Activated CD4-positive, alpha-beta T cell treated with anti-CD3 and anti-CD28 coated beads for 4 hours (primary cell): ENCODE measurements around the gene CSNK1E.

Experiments
- DNase-seq, 2 donors: peaks; one replicate each; pipeline ENCODE4 v3.0.0-alpha.2; 2020

CSNK1E gene

GRCh38 chr22:38271927-38272372, 45.3 kb downstream of the CSNK1E start:
- DNase-seq = no peak

DNA sequence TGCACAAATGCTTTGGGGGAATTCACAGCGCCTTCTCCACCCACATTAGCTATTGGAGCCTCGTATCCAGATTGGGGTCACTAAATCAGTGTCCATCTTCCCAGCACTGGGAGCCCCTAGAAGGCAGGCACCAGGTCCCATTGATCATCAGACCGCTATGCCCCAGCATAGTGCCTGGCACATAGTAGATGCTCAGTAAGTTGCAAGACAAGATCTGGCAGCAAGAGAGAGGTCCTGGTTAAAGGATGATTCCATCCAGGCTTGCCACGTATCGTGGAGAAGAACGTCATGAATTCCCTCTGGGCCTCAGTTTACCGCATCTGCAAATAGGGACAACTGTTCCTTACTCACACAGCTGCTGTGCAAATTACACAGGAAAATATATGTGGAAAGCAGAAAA, 46.1 kb downstream of the CSNK1E start:
- no peak for DNase-seq

GRCh38 chr22:38270091-38270992, 46.9 kb downstream of the CSNK1E start:
- DNase-seq = no peak

DNA sequence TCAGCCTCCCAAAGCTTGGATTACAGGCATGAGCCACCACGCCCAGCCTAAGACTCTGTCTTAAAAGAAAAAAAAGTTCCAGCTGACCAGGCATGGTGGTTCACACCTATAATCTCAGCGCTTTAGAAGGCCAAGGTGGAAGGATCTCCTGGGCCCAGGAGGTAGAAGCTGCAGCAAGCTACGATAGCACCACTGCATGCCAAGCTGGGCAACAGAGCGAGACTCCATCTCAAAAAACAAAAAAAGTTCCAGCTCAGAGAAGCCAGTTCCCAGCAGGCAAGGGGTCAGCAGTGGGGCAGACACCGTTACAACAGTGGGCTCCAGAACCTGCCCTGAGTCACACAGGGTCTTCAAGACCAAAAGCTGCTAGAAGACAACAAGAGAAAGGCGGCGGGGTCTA, 47.8 kb downstream of the CSNK1E start:
- DNase-seq = no peak

- DNase-seq = peak; percentile 34 to 43
Measured at GRCh38 chr22:38267086-38267485, 50.1 kb downstream of the CSNK1E start.

GRCh38 chr22:38266120-38266519, 51.1 kb downstream of the CSNK1E start:
- no peak for DNase-seq

- no peak for DNase-seq
Measured at GRCh38 chr22:38264322-38264843, 52.9 kb downstream of the CSNK1E start.

- peak; percentile 34 to 45 for DNase-seq
Measured at GRCh38 chr22:38262051-38262795, 55.0 kb downstream of the CSNK1E start.

GRCh38 chr22:38260761-38261681, 56.2 kb downstream of the CSNK1E start:
- no peak for DNase-seq

- no peak for DNase-seq
Measured at GRCh38 chr22:38259370-38259769, 57.9 kb downstream of the CSNK1E start.

- no peak for DNase-seq
Measured at GRCh38 chr22:38258895-38259294, 58.3 kb downstream of the CSNK1E start.

DNA sequence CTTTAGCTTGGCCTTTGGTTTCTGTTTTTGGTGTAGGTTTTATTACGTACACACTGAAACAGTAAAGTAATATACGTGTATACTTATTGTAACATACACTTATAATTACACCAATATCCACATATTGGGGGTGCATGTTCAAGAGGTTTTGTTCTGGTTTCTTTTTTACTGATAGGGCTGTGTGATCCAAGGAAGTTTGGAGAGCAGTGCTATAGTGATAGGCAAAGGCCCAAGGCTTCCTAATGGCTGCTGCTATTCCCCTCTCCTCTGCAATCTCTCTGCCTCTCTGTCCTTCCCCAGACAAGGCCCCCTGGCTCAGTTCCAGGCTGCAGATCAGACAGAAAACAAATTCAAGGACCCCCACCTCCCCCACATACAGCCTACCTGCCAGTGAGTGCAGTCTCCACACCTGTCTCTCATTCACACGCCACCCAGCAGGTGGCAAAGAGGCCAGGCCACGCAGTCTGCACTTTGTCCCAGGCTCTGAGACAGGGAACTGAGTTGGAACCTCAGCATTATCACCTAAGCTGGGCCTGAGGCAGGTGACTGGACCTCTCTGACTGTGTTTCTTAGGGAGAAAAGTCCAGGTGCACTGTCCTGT, 59.5 kb downstream of the CSNK1E start:
- no peak for DNase-seq

GRCh38 chr22:38257181-38257580, 60.1 kb downstream of the CSNK1E start:
- no peak for DNase-seq

DNA sequence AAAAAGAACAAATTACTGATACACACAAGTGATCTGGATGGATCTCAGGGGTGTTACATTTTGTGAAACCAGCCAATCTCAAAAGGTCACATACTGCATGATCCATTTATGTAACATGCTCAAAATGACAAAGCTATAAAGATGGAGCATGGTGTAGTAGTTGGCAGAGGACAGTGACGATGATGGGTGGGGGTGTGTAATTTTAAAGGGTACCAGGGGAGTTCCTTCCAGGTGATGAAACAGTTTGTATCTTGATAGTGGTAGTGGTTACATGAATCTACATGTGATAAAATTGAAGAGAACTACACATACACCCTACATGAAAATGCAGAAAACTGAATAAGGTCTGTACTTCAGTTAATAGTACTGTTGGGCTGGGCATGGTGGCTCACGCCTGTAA, 61.5 kb downstream of the CSNK1E start:
- no peak for DNase-seq

GRCh38 chr22:38251341-38251692, 65.9 kb downstream of the CSNK1E start:
- DNase-seq = no peak

GRCh38 chr22:38250643-38251340, 66.4 kb downstream of the CSNK1E start:
- no peak for DNase-seq

- no peak for DNase-seq
Measured at GRCh38 chr22:38249803-38250642, 67.2 kb downstream of the CSNK1E start.

DNA sequence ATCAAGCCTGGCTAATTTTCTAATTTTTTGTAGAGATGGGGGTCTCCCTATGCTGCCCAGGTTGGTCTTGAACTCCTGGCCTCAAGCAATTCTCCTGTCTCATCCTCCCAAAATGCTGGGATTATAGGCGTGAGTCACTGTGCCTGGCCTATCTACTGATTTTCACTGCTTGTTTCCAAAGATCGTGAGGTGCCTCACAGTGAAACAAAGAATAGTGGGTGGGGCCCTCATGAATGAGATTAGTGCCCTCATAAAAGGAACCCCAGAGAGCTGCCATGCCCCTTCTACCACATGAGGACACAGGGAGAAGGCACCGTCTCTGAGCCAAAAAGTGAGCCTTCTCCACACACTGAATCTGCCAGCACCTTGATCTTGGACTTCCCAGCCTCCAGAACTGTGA, 67.9 kb downstream of the CSNK1E start:
- DNase-seq = no peak

DNA sequence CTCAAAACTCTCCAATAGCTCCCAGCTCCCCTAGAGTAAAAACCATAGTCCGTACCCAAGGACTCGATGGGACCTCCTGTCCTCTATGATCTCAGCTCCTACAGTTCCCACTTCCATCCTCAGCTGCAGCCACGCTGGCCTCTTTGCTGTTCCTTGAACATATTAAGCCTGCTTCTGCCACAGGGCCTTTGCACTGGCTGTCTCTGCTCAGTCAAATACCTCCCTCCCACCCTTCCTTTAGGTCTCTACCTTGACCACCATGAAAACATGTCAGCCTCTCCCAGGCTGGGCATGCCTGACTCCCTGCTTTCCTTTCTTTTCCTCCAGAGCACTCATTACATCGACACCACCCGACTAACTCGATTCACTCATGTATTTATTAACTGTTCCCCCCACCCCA, 69.0 kb downstream of the CSNK1E start:
- DNase-seq = no peak

DNA sequence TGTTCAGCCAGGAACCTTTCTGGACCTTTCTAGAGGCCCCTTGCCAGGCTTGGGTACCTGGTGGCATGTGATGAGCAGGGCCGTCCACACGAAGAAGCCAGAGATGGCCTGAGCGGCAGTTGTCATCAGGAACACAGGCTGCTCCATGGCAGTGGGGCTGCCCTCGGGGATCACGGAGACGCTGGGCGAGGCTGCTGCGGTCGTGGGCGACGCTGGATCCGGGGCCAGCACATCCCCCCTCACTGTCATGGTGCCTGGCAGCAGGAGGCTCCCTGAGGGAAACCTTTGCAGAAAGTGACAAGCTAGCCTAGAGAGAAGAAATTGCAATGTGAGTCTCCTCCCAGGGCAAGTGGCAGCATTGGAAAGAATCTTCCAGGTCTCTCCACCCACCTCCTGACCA, 69.5 kb downstream of the CSNK1E start:
- DNase-seq = no peak

DNA sequence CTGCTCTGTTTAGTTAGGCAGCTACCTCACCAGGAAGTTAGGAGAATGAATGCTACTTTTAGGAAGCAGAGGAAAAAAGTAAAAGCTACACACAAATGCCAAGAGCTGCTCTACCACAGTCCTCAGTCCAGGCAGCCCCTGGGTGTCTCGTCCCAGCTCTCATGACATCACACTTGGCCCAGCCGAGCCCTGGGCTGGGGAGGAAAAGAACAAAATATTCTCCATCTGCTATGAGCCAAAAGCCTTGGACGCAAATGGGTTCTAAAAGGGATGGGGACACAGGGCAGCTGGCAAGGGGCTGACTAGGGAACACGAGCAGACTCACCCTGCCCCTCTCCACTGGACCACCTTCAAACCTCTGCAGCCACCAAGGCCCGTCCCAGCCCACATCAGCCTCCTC, 70.5 kb downstream of the CSNK1E start:
- DNase-seq = no peak
